DMS153 treated with DMSO at 0.1 percent for 48 hours (cell line): ENCODE measurements around the gene TES.
"Not testable (repeated sequence)": the region's sequence is repeated elsewhere in the genome, so short reads cannot be mapped to it uniquely, and the experiment has no call there.

Experiments
- DNase-seq: peaks from one replicate; lab custom pipeline; 2025; ENCODE audit not compliant: unreplicated experiment; lab: John Stamatoyannopoulos, UW

The TES gene

DNA sequence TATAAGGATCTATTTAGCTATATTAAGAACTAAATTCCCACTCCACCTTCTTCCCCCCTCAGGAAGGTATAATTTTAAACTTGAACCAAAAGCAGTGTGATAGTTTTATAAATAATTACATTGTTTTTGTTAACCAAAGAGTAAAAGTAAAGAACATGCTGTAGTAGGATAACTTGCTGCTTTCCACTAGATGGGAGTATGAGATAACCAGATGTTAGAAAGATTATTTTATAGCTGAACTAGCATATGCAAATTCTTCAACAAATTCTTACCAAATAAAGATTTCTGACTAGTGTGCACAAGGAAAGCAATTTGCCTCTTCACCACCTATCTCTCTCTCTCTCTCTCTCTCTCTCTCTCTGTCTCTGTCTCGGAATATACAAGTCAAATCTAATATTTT lies 31.8 kb downstream of the TES start:
- DNase-seq: no peak

DNA sequence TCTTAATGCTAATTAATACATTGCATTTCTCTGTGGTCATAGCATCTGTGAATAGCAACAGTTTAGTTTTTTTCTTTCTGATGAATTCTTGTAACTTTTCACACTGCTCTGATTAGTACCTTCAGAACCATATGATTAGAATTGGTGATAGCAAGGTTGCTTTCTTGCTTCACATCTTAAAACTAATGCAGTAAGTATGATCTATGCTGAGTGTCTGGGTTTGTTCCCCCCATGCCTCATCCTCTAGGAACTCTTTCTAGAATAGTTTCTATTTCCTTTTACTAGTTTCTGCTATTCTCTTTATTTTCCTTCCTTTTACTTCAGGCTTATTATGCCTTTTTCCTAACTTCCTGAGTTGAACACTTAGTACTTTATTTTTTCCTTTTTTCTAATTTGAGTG lies 32.4 kb downstream of the TES start:
- no peak for DNase-seq

DNA sequence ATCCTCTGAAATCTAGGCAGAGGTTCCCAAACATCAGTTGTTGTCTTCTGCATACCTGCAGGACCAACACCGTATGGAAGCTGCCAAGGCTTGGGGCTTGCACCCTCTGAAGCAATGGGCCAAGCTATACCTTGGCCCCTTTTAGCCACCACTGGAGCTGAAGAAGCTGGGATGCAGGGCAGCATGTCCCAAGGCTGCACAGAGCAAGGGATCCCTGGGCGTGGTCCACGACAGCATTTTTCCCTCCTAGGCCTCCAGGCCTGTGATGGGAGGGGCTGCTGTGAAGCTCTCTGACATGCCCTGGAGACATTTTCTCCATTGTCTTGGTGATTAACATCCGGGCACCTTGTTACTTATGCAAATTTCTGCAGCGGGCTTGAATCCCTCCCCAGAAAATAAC lies 34.5 kb downstream of the TES start:
- not testable (repeated sequence) for DNase-seq

DNA sequence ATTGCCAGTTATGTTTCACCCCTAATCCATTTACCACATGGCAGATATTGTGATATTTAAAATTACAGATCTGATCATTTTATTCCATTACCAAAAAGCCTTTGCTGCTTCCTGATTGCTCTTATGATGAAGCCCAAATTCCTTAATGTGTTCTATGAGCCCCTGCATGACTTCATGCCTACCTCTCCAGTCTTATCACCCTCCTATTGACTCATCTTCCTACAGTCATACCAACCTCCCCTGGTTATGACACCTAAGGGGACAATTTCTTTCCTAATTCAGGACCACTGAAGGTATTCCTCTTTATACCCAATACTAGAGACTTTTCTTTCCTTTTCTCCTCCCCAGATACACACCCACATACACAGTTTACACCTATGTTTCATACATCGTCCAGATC lies 36.0 kb downstream of the TES start:
- DNase-seq: no peak

DNA sequence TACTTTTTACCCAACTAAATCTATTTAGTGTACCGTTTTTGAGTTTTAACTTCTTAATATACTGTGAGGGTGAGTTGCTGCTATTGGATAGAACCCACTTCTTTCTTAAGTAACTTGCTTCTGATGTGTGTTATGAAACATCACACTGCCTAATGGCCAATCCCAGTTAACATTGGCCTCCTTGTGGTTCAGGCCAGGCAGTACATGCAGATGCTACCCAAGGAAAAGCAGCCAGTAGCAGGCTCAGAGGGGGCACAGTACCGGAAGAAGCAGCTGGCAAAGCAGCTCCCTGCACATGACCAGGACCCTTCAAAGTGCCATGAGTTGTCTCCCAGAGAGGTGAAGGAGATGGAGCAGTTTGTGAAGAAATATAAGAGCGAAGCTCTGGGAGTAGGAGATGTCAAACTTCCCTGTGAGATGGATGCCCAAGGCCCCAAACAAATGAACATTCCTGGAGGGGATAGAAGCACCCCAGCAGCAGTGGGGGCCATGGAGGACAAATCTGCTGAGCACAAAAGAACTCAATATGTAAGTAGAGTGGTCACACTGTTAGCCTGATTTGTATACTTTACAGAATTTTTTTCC lies 39.7 kb downstream of the TES start:
- DNase-seq: no peak

DNA sequence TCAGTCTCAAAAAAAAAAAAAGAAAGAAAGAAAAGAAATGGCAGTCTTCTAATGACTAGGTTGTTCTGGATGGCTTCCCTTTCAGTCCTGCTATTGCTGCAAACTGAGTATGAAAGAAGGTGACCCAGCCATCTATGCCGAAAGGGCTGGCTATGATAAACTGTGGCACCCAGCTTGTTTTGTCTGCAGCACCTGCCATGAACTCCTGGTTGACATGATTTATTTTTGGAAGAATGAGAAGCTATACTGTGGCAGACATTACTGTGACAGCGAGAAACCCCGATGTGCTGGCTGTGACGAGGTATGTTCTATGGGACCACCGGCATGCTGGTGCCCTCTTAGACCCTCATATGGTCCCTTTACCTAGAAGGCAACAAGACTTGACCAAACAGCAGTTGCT lies 41.3 kb downstream of the TES start:
- no peak for DNase-seq

DNA sequence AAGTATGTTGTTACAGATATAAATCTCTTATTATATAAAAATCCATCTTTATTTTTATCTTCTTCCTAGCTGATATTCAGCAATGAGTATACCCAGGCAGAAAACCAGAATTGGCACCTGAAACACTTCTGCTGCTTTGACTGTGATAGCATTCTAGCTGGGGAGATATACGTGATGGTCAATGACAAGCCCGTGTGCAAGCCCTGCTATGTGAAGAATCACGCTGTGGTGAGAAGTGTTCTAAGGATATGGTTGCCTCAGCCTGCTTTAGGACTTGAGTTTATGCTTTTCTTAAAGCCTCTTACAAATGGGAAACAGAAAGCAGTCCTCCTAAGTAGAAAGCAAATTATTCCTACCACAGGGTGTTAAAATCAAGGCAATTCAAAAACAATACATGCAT lies 41.9 kb downstream of the TES start:
- DNase-seq: no peak

DNA sequence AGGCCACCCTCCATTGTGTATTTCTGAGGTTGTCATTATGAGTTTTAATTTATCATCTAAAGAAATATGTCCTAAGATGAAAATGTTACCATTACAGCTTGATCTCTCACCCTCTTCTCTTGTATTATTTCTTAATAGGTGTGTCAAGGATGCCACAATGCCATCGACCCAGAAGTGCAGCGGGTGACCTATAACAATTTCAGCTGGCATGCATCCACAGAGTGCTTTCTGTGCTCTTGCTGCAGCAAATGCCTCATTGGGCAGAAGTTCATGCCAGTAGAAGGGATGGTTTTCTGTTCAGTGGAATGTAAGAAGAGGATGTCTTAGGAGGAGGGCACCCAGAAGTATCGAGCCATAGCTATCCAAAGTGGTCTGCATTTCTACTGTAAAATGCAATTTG lies 46.8 kb downstream of the TES start:
- no peak for DNase-seq

DNA sequence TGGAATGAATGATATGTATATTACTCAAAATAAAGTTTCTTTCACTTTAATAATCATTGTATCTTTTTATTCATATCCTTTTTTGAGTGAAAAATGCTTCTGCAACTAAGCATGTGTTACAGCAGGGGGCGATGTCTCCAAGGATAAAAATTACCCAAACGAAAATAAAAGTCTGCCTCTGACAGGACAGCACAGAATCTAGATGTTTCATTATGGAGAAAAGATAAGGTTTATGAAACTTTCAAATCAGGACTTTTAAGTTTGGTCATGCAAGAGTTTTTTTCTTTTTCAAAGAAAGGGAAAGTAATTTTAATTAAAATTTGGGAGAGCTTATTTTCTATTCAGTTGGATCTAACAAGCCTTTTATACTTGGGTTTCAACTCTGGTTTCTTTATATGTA lies 48.4 kb downstream of the TES start:
- DNase-seq: peak; percentile 28

DNA sequence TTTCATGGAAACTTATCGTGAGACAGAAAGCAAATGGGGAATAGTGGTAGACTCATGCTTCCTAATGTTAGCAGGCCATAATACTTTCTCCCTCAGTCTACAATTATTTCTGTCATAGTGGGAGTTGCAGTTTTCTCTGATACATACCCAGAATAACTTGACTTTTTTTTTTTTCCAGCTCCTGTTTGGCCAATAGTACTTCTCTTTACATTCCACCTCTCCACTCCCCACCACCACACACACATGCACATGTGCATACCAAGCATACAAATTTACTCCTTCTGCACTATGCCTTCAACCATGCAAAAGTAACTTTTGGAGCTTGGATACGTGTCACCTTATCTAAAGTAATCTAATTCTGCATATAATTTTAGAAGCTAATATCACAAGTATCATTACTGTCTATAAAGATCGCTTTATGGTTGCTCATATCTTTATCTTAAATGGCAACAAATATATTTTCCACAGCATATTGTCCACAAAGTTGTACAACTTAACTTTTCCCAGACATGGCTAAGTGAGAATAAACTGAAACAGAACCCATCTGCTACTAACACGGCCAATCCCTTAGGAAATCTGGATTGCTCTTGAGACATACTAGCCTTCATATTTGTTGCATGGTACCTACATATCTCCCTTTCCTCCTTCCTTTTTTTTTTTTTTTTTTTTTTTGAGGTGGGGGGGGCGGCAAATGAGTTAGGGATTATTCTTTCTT lies 49.0 kb downstream of the TES start:
- DNase-seq: no peak

DNA sequence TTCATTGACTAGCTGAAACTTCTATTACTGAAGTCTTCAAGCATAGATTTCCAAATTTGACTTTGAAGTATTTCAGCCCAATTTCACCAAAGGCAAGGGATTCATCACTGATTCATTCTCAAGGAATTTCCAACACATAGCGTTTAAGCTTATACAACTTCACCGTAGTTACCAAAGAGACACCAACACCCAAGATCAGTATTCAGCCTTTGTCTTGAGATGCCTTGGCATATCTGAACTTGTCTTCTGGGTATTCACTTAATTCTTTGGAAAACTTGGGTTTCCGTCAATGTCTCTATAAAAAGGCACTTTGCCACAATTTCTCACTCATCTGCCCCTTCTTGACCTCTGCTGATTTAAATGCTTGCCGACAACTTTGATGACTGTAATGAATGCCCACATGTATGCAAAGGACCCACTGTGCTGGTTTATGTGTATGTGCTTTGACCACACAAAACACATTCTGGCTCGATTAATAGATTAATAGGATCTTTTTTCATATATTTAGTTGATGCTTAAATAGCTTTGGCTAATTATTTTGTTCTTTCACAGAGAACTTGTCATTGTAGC lies 49.6 kb downstream of the TES start:
- DNase-seq: no peak

DNA sequence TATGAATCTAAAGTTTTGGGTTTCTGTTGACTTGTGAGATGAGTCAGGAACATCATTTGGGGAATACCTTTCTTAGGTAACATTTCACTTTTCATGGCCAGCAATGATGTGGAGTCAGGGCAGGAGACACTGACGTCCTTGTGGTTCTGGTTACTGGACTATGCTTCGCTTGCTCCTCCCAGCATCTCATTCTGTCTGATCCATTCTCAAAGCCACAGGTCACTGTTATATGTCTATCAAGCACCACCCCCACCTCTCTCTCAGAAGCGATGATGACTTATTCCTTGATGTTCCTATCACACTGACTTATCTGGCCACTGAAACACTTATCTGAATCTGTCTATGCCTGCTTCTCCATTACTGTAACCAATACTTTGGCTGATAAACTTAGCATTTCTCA lies 51.6 kb downstream of the TES start:
- no peak for DNase-seq

DNA sequence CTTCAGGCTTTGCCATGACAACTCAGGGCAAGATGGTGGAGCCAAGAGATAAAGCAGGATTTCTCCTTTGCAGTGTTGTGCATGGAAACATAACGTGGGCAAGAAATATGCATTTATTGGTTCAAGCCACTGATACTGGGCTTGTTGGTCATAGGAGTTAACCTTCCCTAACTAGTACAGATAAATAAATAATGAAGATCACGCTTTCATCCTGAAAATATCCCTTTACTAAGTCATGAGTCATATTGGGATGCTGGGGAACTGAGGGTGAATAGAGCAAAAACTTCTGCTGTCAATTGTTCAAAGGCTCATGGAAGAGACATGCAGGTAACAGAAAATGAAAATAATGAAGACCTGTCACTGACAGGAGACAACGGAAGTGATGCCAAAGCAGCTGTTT lies 55.5 kb downstream of the TES start:
- DNase-seq: no peak

DNA sequence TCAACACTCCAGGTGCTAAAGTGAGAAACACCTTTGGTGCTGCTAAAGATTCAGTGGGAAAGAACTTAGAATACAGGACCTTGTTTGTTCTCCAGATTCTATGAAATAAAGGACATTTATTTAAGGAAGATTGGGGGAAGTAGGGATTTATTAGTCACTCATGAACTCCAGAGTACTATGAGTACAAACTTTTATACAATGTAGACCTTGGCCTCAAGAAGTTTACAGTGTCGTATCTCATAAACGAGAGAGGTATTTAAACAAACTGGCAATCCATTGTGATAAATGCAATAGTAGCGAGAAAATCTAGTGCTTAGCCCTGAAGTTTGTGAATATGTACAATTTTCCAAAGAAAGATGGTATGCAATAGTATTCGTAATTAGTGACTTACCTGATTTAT lies 59.1 kb downstream of the TES start:
- no peak for DNase-seq

DNA sequence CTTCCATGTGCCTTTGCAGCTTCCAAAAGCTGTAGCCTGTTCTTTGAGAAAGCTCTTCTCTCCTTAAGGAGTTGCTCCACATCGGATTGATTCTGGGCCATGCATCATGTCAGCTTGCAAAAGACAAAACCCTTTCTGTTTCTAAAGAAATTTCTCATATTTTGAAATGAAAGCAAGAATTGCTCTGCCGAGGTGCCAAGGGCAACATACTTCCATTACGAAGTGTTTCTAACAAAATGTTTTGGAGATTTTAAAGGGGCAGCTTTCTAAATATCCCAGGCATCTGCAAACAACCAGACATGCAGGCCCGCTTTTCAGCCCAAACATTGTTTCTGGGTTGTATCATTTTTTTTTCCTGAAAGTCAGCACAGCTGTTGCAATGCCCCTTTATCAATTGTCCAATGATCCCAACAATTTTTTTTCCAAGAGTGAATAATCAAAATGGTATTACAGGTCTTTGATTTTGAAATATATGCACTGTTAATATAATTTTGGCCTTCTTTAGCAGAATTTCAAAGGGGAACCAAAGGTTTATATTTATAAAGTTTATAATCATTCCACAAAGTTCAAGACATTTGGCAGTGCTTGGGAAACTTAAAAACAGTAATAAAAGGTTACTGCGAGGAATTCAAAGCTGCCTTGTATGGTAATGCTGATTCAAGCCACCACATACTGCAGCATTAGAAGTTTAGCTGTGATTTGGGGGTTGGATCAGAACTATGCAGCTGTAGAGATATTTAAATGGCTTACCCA lies 61.0 kb downstream of the TES start:
- DNase-seq: no peak

DNA sequence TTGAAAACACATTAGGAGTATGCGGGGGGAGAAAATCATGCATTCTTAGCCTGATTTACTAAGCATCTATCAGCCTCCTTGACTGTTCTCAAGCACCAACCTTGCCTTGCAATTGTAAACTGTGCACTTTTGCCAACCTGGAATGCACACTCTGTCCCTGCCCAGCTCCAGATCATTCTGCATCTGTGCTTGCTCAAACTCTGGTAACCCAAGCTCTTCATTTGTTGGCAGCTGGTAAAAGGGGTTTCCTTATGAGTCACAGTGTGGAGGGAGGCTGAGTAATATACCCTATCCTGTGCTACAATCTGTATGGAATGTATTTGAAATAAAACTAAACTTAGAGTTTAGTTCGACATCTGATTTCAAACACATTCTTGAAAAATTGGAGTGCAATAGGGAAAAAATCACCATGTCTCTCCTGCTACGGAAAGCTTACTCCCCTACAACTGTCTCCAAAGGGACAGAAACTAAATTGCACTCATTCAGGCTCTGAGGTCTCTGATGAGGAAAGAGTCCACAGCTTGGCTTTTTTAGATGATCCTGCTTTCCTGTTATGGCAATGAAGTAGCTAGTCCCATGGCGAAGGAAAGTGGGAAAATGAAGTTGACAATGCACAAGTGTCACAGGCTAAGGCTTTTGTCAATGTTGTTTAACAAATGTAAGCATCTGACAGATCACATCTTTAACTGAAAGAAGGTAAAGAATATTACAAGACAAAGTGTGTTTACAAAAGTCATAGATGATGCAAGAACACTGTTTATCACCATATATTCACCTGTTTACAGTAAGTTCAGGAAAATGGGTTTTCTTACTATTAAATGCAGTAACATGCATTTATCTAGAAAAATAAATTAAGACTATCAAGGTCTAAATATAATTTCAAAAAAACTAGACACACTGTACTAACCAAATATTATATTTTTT lies 61.9 kb downstream of the TES start:
- DNase-seq: no peak

DNA sequence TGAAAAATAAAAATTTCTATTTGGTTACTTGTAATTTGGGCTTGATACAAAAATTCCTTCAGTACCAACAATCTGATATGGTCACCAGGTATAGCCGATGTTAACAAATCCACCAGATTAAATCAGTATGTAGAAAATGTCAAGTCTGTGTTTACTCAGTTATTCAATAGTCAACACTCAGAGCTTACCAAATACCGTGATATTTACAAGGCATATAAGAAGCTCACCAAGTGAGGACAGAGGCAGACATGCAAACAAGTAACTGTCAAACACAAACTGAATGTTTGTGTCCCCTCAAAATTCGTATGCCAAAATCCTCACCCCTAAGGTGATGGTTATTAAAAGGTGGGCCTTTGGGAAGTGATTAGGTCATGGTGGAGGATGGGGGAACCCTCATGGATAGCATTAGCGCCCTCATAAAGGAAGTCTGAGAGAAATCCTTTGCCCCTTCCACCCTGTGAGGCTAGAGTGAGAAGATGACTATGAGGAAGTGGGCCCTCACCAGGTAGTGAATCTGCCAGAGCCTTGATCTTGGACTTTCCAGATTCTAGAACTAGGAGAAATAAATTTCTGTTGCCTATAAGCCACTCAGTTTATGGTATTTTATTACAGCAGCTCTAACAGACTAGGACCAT lies 63.1 kb downstream of the TES start:
- no peak for DNase-seq

DNA sequence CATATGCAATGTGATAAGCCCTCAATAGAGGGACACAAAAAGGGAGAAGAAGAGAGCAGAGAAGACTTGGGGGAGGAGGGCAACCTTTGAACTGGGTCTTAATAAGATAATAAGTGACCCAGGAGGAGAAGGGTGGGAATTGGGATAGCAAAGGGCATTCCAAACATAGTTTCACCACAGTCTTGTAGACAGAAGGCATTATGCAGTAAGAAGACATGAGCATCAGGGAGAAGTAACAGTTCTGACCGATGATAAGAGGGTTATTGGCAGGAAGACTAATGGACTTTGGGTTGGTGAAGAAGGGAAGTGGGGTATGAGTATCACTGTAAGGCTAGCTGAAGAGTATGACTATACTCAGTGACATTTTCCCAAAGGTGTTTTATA lies 63.6 kb downstream of the TES start:
- no peak for DNase-seq

DNA sequence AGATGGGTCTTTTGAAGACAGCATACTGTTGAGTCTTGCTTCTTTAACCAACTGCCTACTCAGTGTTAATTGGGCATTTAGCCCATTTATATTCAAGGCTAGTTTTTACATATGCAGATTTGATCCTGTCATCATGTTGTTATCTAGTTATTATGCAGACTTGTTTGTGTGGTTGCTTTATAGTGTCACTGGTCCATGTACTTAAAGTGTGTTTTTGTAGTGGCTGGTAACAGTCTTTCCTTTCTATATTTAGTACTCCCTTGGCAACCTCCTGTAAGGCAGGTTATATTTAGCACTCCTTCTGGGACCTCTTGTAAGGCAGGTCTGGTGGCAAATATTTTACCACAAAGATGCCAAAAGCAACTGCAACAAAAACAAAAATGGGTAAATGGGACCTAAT lies 66.7 kb downstream of the TES start:
- no peak for DNase-seq

DNA sequence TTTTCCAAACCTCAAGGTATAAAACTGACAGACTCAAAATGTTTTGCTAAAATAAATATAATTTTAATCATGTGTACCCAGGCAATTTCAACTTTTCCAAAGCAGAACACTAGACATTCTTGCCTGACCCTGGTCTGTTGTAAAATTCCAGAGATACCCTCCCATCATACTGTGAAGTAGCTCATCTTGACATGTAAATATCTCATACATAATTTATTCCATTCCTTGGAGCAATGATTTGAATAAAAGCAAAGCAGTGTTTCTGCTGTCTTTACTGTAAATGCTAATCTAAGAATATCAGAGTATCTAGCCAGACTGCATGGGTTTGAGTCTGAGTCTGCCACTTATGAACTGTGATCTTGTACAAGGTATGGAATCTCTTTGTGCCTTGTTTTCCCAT lies 68.9 kb downstream of the TES start:
- no peak for DNase-seq

DNA sequence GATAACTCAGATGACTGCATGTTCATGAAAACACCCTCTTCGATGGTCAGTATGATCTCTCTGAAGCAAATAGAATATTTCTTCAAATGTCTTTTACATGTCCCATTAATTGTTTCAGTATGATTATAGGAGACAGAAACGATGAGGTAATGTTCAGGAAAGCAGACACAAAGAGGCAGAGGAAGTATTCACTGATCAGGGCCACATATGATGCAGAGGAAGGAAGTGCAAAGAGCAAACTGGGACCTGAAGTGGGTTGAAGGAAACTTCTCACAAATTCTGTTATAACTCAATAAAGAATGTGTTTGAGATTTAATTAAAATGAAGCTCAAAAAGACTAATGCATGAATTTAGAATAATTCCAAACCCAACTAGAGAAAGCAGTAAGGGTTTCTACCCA lies 70.5 kb downstream of the TES start:
- DNase-seq: no peak
